Esophagus squamous epithelium (tissue), 4 donors: ENCODE measurements around the gene SERPINA7.

ENCODE experiments used
- POLR2A ChIP-seq, 4 donors: fragments of 450-650 bp; IDR thresholded peaks; one replicate each; pipeline ENCODE4 v1.6.1; 2017; ENCODE audit warnings: antibody characterized with exemption in 4 of 4, mild to moderate bottlenecking in 4 of 4, moderate library complexity in 3 of 4
- TF ChIP-seq, protein P1 (sequence below), 6 experiments: fragments of 450-650 bp in 4 of 6; fragments of 200-600 bp in 2 of 6; sonication (generic) in 2 of 6; IDR thresholded peaks; one replicate each; pipeline ENCODE4 v1.5.1; 2016 to 2019; ENCODE audit warnings: antibody characterized with exemption in 6 of 6, mild to moderate bottlenecking in 4 of 6, moderate library complexity in 4 of 6

DNA sequence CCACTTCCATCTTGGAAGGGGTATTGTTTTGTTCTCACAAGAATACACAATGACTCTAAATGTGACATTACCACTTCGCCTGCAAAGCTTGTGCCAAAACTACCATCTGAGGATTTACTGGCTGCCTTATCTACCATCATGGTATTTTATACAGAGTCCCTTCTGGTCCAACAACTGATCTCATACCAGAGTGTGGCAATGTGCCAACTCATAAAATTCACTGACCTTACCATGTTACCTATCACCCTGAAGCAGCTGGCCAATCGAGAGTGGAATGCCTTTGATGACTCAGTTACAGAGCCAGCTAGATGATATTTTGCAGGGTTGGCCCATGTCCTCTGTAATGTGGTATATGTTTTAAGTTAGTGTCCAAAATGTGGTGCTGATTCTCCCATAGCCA lies 3.8 kb upstream of the SERPINA7 start:
- TF ChIP-seq, protein P1, sequence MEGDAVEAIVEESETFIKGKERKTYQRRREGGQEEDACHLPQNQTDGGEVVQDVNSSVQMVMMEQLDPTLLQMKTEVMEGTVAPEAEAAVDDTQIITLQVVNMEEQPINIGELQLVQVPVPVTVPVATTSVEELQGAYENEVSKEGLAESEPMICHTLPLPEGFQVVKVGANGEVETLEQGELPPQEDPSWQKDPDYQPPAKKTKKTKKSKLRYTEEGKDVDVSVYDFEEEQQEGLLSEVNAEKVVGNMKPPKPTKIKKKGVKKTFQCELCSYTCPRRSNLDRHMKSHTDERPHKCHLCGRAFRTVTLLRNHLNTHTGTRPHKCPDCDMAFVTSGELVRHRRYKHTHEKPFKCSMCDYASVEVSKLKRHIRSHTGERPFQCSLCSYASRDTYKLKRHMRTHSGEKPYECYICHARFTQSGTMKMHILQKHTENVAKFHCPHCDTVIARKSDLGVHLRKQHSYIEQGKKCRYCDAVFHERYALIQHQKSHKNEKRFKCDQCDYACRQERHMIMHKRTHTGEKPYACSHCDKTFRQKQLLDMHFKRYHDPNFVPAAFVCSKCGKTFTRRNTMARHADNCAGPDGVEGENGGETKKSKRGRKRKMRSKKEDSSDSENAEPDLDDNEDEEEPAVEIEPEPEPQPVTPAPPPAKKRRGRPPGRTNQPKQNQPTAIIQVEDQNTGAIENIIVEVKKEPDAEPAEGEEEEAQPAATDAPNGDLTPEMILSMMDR (IDR thresholded peaks at IDR 0.05): no peak
- TF ChIP-seq POLR2A (IDR thresholded peaks at IDR 0.05): no peak
